HepG2 (cell line): ENCODE data around the gene RNF114. TPM values are rescaled to one million over a fixed set of nuclear protein-coding genes. Genes with fewer than 3 reads are reported as not detected.
A peak's percentile ranks its signal among the peaks of the same experiment; 100 is the strongest.

Experiments
- CBFB ChIP-seq: sonication (generic); formaldehyde crosslinking; IDR thresholded peaks from 2 replicates; pipeline ENCODE4 v1.4.0; 2020; ENCODE audit warnings: missing genetic modification reagents
- ELF4 ChIP-seq: sonication (generic); formaldehyde crosslinking; IDR thresholded peaks from 2 replicates; pipeline ENCODE4 v1.5.0; 2020; ENCODE audit warnings: missing genetic modification reagents, mild to moderate bottlenecking, moderate library complexity, borderline replicate concordance
- FOXO4 ChIP-seq: sonication (generic); formaldehyde crosslinking; conservative IDR thresholded peaks from 2 replicates; pipeline ENCODE4 v1.8.1; 2023; ENCODE audit warnings: missing genetic modification reagents
- GPN1 ChIP-seq: sonication (generic); formaldehyde crosslinking; IDR thresholded peaks from 2 replicates; pipeline ENCODE4 v1.5.1; 2020; ENCODE audit warnings: missing genetic modification reagents, borderline replicate concordance
- NKX3-1 ChIP-seq: sonication (generic); formaldehyde crosslinking; IDR thresholded peaks from 2 replicates; pipeline ENCODE4 v1.5.0; 2020; ENCODE audit warnings: missing genetic modification reagents
- REL ChIP-seq: sonication (generic); formaldehyde crosslinking; conservative IDR thresholded peaks from 2 replicates; pipeline ENCODE4 v1.8.0; 2022; ENCODE audit warnings: mild to moderate bottlenecking, missing genetic modification reagents, moderate library complexity
- THAP9 ChIP-seq: sonication (generic); formaldehyde crosslinking; IDR thresholded peaks from 2 replicates; pipeline ENCODE4; 2020; ENCODE audit warnings: missing genetic modification reagents, mild to moderate bottlenecking, borderline replicate concordance
- USF2 ChIP-seq, 2 experiments: sonication (generic) in 1 of 2; formaldehyde crosslinking in 1 of 2; IDR thresholded peaks; 2 replicates each; pipeline versions ENCODE4 v1.5.1 to v1.6.1; 2011 to 2020; ENCODE audit warnings: borderline replicate concordance in 1 of 2, low read depth in 1 of 2, low read length in 1 of 2, mild to moderate bottlenecking in 1 of 2, missing genetic modification reagents in 1 of 2, moderate library complexity in 1 of 2
- ZNF354B ChIP-seq: sonication (generic); formaldehyde crosslinking; IDR thresholded peaks from 2 replicates; pipeline ENCODE4 v1.8.0; 2022; ENCODE audit warnings: mild to moderate bottlenecking, missing genetic modification reagents
- ZNF564 ChIP-seq: sonication (generic); formaldehyde crosslinking; IDR thresholded peaks from 2 replicates; pipeline ENCODE4 v1.8.1; 2023; ENCODE audit warnings: mild to moderate bottlenecking, missing genetic modification reagents
- ZNF616 ChIP-seq: sonication (generic); formaldehyde crosslinking; IDR thresholded peaks from 2 replicates; pipeline ENCODE4 v1.5.0; 2020; ENCODE audit warnings: low read depth, mild to moderate bottlenecking, missing genetic modification reagents
- ZNF674 ChIP-seq: sonication (generic); formaldehyde crosslinking; IDR thresholded peaks from 2 replicates; pipeline ENCODE4 v1.5.0; 2020; ENCODE audit warnings: low read depth, mild to moderate bottlenecking, missing genetic modification reagents
- ZNF7 ChIP-seq: IDR thresholded peaks from 2 replicates; pipeline ENCODE4 v1.6.1; 2016; ENCODE audit warnings: missing biosample characterization, missing genetic modification reagents
- ZNF784 ChIP-seq: sonication (generic); formaldehyde crosslinking; IDR thresholded peaks from 2 replicates; pipeline ENCODE4 v1.5.1; 2020; ENCODE audit warnings: missing genetic modification reagents, mild to moderate bottlenecking, borderline replicate concordance
- ZNF788 ChIP-seq: sonication (generic); formaldehyde crosslinking; IDR thresholded peaks from 2 replicates; pipeline ENCODE4 v1.5.0; 2020; ENCODE audit warnings: mild to moderate bottlenecking, missing genetic modification reagents, borderline replicate concordance
- ZNF800 ChIP-seq: sonication (generic); formaldehyde crosslinking; IDR thresholded peaks from 2 replicates; pipeline ENCODE4 v1.4.0; 2020; ENCODE audit warnings: missing genetic modification reagents
- ZNF879 ChIP-seq: sonication (generic); formaldehyde crosslinking; IDR thresholded peaks from 2 replicates; pipeline ENCODE4 v1.8.1; 2023; ENCODE audit warnings: missing genetic modification reagents
- polyA plus RNA-seq, 8 experiments: library from polyadenylated mRNA; depleted of rRNA in 3 of 8; stranded (reverse) in 7 of 8; unstranded in 1 of 8; fragments of >200 nt; fragmentation: Illumina TruSeq in 4 of 8; extraction: Trizol in 4 of 8; gene quantifications; 2 replicates each; pipeline versions ENCODE4 v1.2.1 to v1.2.3, GENCODE V29; 2011 to 2016; ENCODE audit warnings: low read depth in 4 of 8, missing spikeins in 1 of 8, mixed read lengths in 1 of 8; ENCODE audit not compliant: insufficient read depth in 1 of 8
- total RNA-seq, 5 experiments: library from RNA; depleted of rRNA; stranded (reverse); fragments of >200 nt; fragmentation: Illumina TruSeq; extraction: Trizol; gene quantifications; 2 replicates each; pipeline ENCODE4 v1.2.3, GENCODE V29; 2016; ENCODE audit warnings: low read depth in 1 of 5

Gene RNF114
- total and polyA plus RNA-seq, 2 of the 13 experiments (the other 11 are each of a cell fraction or from before 2014, with no cell fraction given) = 119 to 126 TPM

GRCh38 chr20:49915380-49916145 is 20.6 kb upstream of the RNF114 start, which contains the start of gene SPATA2 (continued):
- TF ChIP-seq REL = no peak
- TF ChIP-seq NKX3-1 (CRISPR knock-in tag) = peak; percentile 73
- TF ChIP-seq ZNF784 (CRISPR knock-in tag) = peak; percentile 66; the same call in 1 of the 2 replicates
- no peak for TF ChIP-seq ZNF616 (CRISPR knock-in tag)
- TF ChIP-seq CBFB (CRISPR knock-in tag) = peak; percentile 88; the same call in 1 of the 2 replicates
- peak; percentile 99; the same call in 1 of the 2 replicates for TF ChIP-seq ZNF354B
- TF ChIP-seq ZNF800 (CRISPR knock-in tag) = no peak; the same call in 1 of the 2 replicates
- TF ChIP-seq USF2 (IDR thresholded peaks at IDR 0.05; ENCODE audit: low read depth, low read length) = peak; percentile 51; the same call in 1 of the 2 replicates
- no peak; the same call in 1 of the 2 replicates for TF ChIP-seq USF2 (CRISPR knock-in tag; IDR thresholded peaks at IDR 0.05; ENCODE audit: borderline replicate concordance)
- no peak for TF ChIP-seq ZNF7 (CRISPR knock-in tag)
- peak; percentile 97; the same call in 1 of the 2 replicates for TF ChIP-seq ELF4
- TF ChIP-seq ZNF564 (CRISPR knock-in tag) = peak; percentile 11; the same call in 1 of the 2 replicates
- peak; percentile 28; the same call in 1 of the 2 replicates for TF ChIP-seq ZNF879 (CRISPR knock-in tag)
- peak; percentile 90 for TF ChIP-seq ZNF788 (CRISPR knock-in tag)
- peak; percentile 73 for TF ChIP-seq GPN1 (CRISPR knock-in tag)
- peak; percentile 84; the same call in 1 of the 2 replicates for TF ChIP-seq ZNF674 (CRISPR knock-in tag)
- TF ChIP-seq FOXO4 = no peak
- TF ChIP-seq THAP9 = peak; percentile 96
